ENCODE results near the gene FSTL5.

DNA sequence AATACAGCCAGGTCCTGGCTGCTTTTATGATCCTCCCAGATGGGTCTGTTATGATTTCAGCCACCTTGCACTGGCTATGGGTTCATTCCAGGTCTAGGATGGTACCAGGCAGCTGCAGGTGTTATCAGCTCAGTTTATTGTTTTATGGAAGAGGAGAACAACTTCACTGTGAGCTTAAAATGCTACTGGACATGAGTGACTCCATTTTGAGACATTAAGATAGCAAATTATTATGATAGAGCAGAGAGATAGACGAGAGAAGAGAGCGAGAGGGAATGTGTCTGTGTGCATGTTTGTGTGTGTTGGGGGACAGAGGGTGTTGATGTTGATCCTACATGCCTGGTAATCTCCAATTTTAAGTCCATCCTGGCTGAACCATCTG lies 820.2 kb downstream of the FSTL5 start:
- TF ChIP-seq EZH2 (IDR thresholded peaks at IDR 0.05; ENCODE audit: borderline replicate concordance, low read depth, low read length, severe bottlenecking): no peak
- TF ChIP-seq, protein P1, sequence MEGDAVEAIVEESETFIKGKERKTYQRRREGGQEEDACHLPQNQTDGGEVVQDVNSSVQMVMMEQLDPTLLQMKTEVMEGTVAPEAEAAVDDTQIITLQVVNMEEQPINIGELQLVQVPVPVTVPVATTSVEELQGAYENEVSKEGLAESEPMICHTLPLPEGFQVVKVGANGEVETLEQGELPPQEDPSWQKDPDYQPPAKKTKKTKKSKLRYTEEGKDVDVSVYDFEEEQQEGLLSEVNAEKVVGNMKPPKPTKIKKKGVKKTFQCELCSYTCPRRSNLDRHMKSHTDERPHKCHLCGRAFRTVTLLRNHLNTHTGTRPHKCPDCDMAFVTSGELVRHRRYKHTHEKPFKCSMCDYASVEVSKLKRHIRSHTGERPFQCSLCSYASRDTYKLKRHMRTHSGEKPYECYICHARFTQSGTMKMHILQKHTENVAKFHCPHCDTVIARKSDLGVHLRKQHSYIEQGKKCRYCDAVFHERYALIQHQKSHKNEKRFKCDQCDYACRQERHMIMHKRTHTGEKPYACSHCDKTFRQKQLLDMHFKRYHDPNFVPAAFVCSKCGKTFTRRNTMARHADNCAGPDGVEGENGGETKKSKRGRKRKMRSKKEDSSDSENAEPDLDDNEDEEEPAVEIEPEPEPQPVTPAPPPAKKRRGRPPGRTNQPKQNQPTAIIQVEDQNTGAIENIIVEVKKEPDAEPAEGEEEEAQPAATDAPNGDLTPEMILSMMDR (IDR thresholded peaks at IDR 0.05; ENCODE audit: borderline replicate concordance, extremely low read depth, low read length, poor library complexity, severe bottlenecking): no peak

Data from DND-41 (cell line).